GM10847 (cell line): ENCODE results near the gene SCGB1C2.

ENCODE experiments used
- POLR2A ChIP-seq: IDR thresholded peaks from 2 replicates; pipeline ENCODE4 v1.6.1; 2011; ENCODE audit not compliant: insufficient read length; ENCODE audit errors: extremely low read depth

SCGB1C2 gene

DNA sequence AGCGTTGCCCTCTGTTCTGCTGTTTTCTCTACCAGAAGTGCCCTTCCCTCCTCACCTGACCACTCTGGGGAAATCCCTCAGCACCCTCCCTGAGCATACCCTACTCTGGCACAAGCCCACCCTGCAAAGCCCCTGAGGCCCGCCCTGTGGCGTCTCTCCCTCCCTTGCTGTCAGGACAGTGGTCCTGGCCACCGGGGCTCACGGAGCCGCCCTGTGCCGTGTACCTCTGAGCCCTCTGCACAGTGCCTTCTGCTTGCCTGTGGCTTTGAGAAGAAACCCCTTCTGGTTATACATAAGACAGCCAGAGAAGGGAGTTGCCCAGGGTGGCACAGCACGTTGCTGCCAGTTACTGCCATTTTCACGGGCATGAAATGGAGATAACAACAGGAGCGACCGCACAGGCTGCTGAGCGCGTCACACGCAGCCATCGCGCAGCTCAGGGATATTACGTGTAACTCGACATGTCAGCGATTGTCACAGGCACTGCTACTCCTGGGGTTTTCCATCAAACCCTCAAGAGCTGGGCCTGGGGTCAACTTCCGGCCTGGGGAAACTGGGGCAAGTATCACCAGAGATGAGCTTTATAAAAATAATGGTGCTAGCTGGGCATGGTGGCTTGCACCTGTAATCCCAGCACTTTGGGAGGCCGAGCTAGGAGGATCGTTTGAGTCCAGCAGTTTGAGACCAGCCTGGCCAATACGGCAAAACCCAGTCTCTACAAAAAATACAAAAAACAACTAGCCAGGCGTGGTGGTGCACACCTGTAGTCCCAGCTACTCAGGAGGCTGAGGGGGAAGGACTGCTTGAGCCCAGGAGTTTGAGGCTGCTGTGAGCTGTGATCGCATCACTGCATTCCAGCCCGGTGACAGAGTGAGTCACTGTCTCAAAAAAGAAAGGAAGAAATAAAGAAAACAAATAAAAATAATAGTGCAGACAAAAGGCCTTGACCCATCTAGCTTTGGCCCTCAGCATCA, 14.8 kb downstream of the SCGB1C2 start:
- TF ChIP-seq POLR2A: no peak

DNA sequence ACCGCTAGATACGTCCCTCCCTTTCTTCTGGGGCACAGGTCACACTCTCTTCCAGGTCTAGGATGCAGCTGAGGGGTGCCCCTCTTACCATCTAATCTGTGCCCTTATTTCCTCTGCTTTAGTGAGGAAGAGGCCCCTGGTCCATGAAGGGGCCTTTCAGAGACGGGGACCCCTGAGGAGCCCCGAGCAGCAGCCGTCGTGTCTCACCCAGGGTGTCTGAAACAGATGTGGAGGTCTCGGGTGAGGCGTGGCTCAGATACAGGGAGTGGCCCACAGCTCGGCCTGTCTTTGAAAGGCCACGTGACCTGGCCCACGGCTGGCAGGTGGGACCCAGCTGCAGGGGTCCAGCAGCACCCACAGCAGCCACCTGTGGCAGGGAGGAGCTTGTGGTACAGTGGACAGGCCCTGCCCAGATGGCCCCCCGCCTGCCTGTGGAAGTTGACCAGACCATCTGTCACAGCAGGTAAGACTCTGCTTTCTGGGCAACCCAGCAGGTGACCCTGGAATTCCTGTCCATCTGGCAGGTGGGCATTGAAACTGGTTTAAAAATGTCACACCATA, 15.6 kb downstream of the SCGB1C2 start:
- no peak for TF ChIP-seq POLR2A

DNA sequence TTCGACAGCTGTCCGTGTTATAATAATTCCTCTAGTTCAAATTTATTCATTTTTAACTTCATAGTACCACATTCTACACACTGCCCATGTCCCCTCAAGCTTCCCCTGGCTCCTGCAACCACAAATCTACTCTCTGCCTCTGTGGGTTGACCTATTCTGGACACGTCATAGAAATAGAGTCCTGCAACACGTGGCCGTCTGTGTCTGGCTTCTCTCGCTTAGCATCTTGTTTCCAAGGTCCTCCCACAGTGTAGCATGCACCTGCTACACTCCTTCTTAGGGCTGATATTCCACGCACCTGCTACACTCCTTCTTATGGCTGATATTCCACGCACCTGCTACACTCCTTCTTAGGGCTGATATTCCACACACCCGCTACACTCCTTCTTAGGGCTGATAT, 16.5 kb downstream of the SCGB1C2 start:
- no peak for TF ChIP-seq POLR2A

DNA sequence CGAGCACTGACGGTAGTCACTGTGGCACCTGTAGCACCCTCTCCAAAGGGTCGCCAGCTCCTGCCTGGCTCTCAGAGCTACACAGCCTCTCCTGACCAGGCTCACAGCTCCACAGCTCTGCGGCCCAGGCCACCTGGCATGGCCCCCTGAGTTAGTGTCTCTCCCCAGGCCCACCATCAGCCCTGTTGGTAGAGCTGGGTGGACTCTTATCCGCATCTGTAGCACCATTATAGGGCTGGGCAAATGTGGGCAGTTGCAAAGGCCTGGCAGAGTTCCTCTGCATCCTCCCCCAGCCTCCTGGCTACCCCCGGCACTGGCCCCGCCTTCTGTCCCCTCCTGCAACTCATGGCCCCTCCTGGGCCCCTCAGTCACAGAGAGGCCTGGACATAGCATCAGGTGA, 18.2 kb downstream of the SCGB1C2 start:
- TF ChIP-seq POLR2A: no peak

DNA sequence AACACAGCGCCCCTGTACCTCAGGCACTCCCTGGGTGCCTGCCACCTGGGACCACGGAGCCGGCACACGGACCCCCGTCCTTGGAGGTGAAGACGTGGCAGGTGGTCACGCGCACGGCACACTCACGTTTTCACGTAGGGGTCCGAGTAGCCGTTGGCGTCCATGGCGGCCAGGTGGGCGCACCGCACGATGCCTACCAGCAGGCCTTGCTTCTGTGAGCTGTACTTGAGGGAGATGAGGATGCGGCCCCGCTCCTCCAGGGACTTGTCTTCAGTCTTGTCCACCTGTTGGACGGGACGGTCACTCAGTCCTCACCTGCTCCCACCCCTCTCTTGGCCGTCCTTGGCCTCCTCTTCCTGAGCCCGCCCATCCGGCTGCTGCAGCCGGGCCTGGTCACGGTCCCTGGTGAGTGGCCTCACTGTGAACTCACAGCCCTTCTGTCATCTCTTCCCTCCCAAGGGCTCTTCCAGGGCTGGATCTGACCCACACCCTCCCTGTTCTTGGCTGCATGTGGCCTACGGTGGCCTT, 18.8 kb downstream of the SCGB1C2 start:
- TF ChIP-seq POLR2A: no peak

DNA sequence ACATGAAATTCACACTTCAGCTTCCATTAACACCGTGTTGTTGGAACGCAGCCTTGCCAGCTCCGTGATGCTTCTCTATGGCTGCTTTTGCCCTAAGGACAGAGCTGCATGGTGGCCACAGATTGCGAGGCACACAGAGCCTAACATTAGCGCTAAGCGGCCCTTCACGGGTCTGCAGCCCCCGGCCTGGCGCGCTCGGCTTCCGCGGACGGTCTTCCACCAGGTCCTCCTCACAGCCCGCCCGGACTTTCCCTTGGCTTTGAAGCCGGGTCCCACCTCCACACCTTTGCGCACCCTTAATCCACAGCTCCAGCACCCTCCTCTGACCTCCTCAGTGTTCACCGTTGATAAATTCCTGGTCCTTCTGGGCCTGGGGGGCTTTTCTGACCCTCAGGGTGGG, 19.6 kb downstream of the SCGB1C2 start:
- no peak for TF ChIP-seq POLR2A

GRCh38 chr17:157901-158300, 20.5 kb downstream of the SCGB1C2 start:
- TF ChIP-seq POLR2A: no peak

GRCh38 chr17:158379-158778, 21.0 kb downstream of the SCGB1C2 start:
- TF ChIP-seq POLR2A: no peak

DNA sequence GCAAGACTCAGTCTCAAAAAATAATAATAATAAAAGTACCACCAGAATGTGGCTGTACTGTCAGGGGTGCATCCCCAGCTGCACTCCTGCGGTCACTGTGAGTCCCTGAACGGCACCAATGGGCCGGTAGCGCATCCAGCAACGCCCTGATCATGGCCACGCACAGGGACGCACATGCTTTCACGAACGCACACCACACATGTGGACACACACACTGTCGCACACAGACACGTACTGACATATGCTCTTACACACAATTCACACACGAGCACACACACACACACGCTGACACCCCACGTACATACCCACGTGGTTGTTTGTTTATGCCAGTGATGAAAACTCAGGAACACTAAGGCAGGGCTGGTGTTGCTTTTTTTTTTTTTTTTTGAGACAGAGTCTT, 22.2 kb downstream of the SCGB1C2 start:
- no peak for TF ChIP-seq POLR2A

- TF ChIP-seq POLR2A: no peak
Measured at GRCh38 chr17:160336-160735, 23.0 kb downstream of the SCGB1C2 start.

GRCh38 chr17:161481-161880, 24.1 kb downstream of the SCGB1C2 start:
- TF ChIP-seq POLR2A: no peak

GRCh38 chr17:162689-163088, 25.3 kb downstream of the SCGB1C2 start:
- no peak for TF ChIP-seq POLR2A

DNA sequence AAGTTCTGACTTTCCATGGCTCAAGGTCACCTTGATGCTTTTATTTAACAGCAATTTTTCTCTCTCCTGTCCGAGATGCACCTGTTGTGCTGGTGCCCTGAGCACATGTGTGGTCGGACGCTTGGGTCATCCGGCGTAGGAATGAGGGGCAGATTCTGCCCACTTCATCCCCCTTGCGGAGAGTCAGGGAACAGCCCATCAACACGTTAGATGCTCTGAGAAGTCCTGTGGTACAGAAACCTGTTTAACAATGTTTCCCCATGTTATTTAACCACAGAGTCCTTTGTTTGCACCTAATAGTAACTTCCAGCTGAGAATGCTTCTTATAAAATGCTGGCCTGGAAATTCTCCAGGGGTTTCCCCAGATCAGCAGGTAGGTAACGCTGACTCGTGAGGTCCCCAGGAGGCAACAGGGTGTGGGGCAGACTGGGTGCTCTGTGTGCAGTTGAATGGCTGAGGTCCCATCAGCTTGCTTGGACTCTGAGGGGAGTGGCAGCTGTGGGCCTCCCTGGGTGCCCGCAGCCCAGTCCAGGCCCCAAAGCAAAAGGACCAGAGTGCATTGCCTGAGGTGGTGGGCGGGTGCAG, 26.2 kb downstream of the SCGB1C2 start:
- TF ChIP-seq POLR2A: no peak

- TF ChIP-seq POLR2A: no peak
Measured at GRCh38 chr17:164303-165235, 27.2 kb downstream of the SCGB1C2 start.

DNA sequence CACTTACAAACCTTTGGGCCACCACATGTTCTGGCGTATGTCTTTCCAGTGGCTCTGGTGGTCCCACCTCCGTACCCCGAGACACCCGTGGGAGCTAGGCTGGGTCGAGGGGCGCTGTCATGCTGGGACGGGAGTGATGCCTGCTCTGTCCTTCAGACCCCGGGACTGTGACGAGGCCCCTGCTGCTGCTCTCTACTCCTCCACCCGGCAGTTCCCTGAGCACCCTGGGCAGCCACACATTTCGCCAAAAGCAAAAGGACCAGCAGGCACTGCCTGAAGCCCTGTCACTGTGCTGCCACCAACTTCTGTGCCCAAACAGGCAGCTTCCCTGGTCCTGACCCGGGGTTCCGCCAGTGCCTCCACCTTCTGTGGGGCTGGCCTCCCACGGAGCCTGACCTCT, 28.6 kb downstream of the SCGB1C2 start:
- no peak for TF ChIP-seq POLR2A
